GM12801 (cell line): ENCODE measurements around the gene LSM14B.

Source experiments
- TF ChIP-seq, protein P1 (sequence below): IDR thresholded peaks from one replicate; pipeline ENCODE4 v1.5.1; 2011; ENCODE audit warnings: control low read depth; ENCODE audit not compliant: insufficient read length; ENCODE audit errors: extremely low read depth

Gene LSM14B

GRCh38 chr20:62159839-62160238 is 37.6 kb downstream of the LSM14B start:
- TF ChIP-seq, protein P1, sequence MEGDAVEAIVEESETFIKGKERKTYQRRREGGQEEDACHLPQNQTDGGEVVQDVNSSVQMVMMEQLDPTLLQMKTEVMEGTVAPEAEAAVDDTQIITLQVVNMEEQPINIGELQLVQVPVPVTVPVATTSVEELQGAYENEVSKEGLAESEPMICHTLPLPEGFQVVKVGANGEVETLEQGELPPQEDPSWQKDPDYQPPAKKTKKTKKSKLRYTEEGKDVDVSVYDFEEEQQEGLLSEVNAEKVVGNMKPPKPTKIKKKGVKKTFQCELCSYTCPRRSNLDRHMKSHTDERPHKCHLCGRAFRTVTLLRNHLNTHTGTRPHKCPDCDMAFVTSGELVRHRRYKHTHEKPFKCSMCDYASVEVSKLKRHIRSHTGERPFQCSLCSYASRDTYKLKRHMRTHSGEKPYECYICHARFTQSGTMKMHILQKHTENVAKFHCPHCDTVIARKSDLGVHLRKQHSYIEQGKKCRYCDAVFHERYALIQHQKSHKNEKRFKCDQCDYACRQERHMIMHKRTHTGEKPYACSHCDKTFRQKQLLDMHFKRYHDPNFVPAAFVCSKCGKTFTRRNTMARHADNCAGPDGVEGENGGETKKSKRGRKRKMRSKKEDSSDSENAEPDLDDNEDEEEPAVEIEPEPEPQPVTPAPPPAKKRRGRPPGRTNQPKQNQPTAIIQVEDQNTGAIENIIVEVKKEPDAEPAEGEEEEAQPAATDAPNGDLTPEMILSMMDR, result no peak

- TF ChIP-seq, protein P1, result no peak
These were observed 38.0 kb downstream of the LSM14B start for GRCh38 chr20:62160253-62160652.

DNA sequence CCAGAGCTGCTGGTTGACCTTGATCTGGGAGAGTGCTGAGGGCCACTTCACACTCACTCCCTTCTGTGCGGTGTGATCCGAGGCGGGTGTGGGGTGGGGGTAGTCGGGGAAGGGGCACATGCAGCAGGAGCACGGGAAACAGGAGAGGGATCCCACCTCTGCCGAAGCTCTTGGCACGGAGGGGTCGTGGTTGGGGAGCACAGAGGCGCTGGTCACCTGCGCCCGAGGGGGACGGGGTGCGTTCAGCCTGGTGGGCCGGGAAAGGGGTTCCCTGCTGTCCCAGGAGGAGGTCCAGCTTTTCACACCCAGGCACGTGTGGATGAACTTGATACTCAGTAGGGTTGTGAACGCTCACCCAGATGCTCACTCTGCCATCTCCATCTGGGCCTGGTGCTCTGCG is 38.6 kb downstream of the LSM14B start:
- TF ChIP-seq, protein P1, result no peak

DNA sequence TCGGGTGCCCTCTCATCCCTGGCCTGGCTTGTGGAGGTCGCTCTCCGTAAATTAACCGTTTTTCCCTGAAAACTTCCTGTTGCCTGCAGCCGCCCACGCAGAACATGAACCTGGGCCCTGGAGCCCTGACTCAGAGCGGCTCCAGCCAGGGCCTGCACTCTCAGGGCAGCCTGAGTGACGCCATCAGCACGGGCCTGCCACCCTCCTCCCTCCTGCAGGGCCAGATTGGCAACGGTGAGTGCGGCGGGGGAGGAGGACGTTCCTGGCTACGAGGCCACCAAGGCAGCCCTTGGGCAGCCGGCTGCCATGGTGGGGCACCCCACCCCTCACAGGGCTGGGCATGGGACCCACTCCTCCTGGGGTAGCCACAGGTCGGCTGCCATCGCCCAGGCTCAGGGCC is 39.1 kb downstream of the LSM14B start:
- TF ChIP-seq, protein P1, result no peak

- TF ChIP-seq, protein P1, result no peak
These were observed 40.6 kb downstream of the LSM14B start for GRCh38 chr20:62162765-62163484.

DNA sequence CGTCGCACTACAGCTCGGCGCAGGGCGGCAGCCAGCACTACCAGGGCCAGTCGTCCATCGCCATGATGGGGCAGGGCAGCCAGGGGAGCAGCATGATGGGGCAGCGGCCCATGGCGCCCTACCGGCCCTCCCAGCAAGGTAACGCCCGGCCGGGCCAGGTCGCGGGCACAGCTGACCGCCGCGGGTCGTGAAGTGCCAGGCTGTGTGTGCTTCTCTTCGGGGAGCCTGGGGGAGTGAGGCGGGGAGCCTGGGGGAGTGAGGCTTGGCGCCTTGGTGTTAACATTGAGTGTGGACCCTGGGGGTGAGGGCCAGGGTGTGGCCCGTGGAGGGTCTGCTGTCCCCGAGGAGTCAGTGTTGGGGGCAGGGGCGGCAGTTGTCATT is 41.2 kb downstream of the LSM14B start:
- TF ChIP-seq, protein P1, result no peak

DNA sequence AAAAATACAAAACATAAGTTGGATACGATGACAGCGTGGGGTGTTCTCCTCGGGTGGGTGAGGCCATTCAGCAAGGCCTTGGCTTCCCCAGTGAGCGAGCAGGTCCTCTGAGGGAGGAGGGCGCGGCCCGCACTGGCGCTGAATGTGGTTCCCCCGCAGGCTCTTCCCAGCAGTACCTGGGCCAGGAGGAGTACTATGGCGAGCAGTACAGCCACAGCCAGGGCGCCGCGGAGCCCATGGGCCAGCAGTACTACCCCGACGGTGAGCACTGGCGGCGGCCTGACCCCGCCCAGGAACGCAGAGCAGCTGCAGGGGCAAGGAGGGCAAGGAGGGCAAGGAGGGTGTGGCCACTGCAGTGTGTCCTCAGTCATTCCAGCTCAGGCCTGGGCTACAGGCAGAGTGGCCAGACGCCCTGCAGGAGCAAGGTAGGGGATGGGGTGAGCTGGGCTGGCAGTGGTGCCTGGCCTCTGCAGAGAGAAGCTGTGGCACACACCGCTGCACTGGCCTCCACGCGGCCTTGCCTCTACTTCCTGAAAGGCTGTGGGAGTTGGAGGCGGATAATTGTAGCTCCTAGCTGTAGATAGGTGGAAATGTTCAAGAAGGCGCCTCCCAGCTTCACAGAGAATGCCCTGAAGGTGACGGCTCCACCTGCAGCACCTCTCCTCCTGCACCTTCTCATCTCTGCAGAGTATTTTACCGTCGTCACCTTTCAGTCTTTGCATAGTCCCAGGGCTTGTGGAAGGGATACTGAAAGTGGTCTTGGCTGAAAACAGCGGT is 41.9 kb downstream of the LSM14B start:
- TF ChIP-seq, protein P1, result no peak
